ENCODE results near the gene HIVEP2.

- TF ChIP-seq CTCF (IDR thresholded peaks at IDR 0.05) (no peak), REST (IDR thresholded peaks at IDR 0.05; ENCODE audit: insufficient read depth in 1 of 2, low read depth in 2 of 2, low read length in 1 of 2) (no peak), SIN3A (IDR thresholded peaks at IDR 0.05; ENCODE audit: borderline replicate concordance, insufficient read depth, low read depth, low read length) (no peak), TCF7L2 (IDR thresholded peaks at IDR 0.05; ENCODE audit: low read depth, low read length) (no peak), POLR2AphosphoS5 (IDR thresholded peaks at IDR 0.05; ENCODE audit: low read depth, low read length) (no peak)
Measured at GRCh38 chr6:142713959-142714358, 231.0 kb downstream of the HIVEP2 start.

Measured in Panc1 (cell line).